AG09319 (cell line): ENCODE data around the gene FBP1.
"Not testable (repeated sequence)": the region's sequence is repeated elsewhere in the genome, so short reads cannot be mapped to it uniquely, and the experiment has no call there.

Source experiments
- DNase-seq: peaks from one replicate; pipeline ENCODE4 v3.0.0-alpha.2; 2010; ENCODE audit warnings: low read depth; ENCODE audit errors: extremely low read depth
- CTCF ChIP-seq: IDR thresholded peaks from 2 replicates; pipeline ENCODE4 v1.5.1; 2011; ENCODE audit warnings: low read depth, mild to moderate bottlenecking, inconsistent platforms, low read length, moderate library complexity

FBP1 gene

GRCh38 chr9:94591876-94592275 is 47.4 kb downstream of the FBP1 start:
- DNase-seq, result no peak
- TF ChIP-seq CTCF, result no peak

- DNase-seq, result not testable (repeated sequence)
Observed at GRCh38 chr9:94591046-94591545, 48.2 kb downstream of the FBP1 start.

GRCh38 chr9:94588681-94589080 is 50.6 kb downstream of the FBP1 start:
- no peak for TF ChIP-seq CTCF
- no peak for DNase-seq

DNA sequence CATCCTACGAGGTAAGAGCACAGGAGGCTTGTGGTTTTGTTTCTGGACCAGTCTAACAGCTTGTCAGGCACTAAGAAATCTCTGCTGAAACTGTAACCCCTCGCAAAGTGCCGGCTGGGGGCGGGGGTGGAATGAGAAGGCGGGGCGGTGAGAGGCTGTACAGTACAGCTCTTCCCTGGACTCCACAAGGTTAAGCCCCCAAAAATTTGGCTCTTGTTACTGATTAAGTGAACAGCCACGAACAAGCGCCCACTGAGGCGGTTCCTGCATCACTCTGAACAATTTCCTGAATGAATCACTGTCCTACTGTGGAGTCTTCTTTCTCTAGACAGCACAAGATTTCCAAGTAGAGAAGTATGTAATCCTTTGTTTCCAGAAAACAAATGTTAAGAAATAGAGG is 52.5 kb downstream of the FBP1 start:
- no peak for TF ChIP-seq CTCF
- DNase-seq, result no peak

DNA sequence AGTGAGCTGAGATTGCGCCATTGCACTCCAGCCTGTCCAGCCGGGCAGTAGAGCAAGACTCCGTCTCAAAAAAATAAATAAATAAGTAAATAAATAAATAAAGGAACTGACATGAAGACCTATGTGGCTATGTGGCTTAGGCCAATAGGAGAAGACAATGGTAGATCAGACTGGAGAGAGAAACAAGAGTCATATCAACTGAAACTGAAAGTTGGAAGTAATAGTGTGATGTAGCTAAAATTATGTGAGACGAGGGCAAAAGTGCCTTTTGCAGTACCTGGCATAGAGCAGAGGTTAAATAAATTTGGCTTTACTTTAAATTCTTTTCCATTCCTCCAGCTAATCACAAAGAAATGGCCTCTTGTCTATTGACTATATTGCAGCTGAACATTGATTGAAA is 53.0 kb downstream of the FBP1 start:
- no peak for TF ChIP-seq CTCF
- DNase-seq, result no peak

- no peak for DNase-seq
- TF ChIP-seq CTCF, result no peak
Observed at GRCh38 chr9:94584555-94584954, 54.8 kb downstream of the FBP1 start.

DNA sequence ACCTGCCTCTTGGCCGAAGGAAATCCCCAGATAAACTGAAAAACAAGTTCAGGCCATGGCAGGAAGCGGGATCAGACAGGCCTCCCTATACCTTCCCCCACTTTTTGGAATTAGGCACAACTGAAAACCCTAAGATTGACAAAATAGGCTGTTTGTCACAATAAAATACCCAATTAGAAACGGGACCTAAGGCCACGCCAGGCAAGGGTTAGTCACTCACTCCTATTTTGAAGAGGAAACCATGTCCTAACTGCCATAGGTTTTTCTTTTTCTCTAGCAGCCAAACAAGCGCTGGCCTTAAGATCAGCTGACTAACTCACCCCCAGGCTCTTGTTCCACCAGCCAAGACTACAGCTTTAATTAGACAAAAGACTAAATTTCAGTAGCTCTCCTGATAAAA is 57.6 kb downstream of the FBP1 start:
- no peak for TF ChIP-seq CTCF
- no peak for DNase-seq

DNA sequence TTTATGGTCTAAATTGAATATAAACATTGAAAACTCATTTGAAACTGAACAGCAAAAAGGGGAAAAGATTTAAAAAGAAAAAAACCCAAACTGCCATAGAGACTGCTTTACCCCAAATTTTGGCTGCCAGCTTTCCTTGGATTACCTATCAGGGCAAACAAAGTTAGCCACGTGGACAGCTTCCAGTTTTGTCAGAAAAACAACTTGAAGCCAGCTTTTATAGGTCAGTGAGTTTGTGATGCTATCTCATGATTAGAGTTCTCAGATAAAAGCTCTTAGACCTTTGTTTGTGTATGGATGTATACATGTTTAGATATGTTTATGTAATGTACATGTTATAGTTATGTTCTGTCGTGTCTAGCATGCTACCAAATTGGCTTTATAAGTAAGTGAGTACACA is 61.7 kb downstream of the FBP1 start:
- DNase-seq, result no peak
- TF ChIP-seq CTCF, result no peak
